NCI-H2029 treated with DMSO at 0.1 percent for 48 hours (cell line): ENCODE results near the gene SH3PXD2B.
"Not testable (repeated sequence)": the region's sequence is repeated elsewhere in the genome, so short reads cannot be mapped to it uniquely, and the experiment has no call there.

Source experiments
- DNase-seq: peaks from one replicate; lab custom pipeline; 2025; lab: John Stamatoyannopoulos, UW

SH3PXD2B gene

DNA sequence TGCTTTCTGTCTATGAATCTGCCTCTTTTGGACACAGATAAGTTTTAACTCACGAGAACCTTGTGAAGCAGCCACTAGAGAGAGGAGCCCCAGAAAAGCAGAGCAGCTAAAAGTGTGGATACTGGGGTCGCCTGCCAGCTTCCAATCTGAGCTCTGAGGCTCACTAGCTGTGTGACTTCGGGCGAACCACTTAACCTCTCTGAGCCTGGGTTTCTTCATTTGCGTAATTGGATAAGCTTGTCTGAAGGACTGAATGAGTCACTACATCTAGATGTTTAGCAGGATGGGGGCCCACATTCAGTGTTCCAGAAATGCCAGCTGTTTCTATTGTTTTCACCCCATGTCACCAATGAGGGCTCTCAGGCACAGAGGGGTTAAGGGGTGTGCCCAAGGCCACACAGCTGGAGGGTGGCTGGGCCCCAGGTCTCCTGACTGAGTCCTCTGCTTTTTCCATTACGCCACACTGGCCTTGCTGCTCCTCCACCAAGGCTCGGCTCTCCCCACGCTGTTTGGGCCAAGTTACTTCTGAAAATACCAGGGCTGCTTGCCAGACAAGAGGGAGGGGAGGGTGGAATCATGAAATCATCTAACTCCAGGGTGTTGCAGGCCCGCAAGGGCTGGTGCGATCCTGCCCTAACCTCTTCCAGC, 36.2 kb downstream of the SH3PXD2B start:
- DNase-seq, result no peak

GRCh38 chr5:172417130-172417841, 37.0 kb downstream of the SH3PXD2B start:
- no peak for DNase-seq

DNA sequence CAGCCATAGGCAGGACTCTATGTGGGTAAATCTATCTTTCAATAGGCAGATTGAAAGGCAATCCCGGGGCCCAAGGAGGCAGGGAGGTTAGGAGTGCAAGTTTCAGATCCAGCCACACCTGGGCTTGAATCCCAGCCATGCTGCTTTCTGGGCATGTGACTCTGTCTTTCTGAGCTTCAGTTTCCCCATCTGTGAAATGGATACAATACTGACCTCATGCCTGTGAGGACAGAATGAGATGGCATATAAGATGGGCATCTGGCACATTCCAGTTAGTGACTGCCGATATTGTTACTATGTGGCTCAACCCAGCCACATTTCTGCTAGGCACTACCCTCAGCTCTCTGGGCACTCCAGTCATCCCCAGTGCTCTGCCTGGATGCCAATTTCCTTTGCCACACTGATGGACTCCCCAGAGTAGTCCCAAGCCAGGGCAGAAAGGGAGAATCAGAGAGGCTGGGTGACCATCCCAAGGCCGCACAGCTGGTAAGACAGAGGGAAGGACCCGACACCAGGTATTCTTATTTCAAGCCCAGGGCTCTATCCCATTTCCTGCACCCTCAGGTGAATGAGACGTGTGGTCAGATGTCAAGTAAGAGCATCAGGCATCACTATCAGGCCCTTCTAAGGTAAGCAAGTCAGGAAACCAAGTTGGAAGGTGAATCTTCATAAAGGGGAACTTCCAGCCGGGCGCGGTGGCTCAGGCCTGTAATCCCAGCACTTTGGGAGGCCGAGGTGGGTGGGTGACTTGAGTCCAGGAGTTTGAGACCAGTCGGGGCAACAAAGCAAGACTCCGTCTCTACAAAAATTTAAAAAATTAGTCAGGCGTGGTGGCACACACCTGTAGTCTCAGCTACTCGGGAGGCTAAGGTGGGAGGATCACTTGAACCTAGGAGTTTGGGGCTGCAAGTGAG, 38.7 kb downstream of the SH3PXD2B start:
- DNase-seq, result no peak

- no peak for DNase-seq
These were observed 39.6 kb downstream of the SH3PXD2B start for GRCh38 chr5:172414531-172415361.

DNA sequence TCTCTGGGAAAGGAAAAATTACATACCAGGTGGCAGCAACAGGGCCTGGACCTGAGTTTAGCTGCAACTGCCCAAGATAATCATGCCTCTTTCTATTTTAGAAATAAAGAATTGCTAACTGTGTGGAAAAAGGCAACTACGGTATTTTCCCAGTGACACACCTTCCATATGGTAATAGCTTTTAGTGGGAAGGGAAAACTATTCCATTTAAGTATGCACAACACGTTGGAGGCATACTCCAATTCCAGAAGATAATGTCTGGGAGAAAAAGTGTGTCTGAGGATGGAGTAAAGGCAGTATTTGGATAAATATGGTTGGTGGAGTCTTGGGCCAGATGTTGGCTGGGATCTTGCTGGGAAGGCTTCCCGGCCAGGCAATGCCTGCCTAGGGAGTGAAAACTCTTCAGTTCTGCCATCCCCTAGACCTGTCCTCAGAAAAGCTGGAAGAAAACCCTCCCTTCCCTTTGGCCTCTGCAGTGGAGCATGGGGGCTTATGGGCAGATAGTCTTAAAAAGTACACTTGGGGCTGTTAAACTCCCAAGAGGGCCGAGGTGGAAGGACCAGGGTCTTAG, 40.6 kb downstream of the SH3PXD2B start:
- DNase-seq, result no peak

- DNase-seq, result no peak
These were observed 41.5 kb downstream of the SH3PXD2B start for GRCh38 chr5:172412724-172413286.

GRCh38 chr5:172411484-172412072, 42.7 kb downstream of the SH3PXD2B start:
- DNase-seq, result no peak

DNA sequence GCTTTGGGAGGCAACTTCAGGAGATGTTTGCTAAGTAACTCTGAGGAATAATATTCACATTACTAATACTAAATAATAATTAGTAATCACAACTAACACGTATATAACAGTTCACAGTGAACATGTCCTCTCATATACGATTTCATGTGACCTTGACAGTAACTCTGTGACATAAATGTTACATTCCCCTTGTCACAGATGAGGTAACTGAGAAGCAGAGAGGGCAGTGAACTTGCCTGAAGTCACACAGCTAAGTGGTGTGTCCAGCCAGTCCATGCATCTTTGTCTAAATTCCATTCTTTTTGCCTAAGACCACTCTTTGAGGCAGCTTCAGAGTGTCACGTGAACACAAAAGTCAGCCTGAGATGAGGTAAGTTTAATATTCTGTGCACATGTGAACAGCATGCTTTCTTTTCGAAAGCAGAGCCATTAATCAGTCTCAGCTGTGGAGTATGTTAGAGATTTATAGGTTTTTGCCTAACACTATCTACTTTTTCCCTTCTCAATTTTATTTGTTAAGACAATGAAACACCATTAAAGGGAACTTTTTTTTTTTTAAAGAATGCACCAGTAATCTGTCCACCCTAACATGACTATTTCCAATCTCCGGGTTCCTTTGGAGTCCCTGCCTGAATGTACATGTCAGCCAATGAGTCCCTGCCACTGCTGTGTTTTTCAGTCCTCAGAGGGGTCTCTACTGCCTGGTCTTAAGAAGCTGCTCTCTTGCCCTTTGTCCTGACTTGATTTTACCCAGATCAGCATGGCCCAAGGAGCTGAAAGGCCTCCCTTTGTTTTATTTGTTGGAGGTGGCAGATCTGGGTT, 43.5 kb downstream of the SH3PXD2B start:
- no peak for DNase-seq

DNA sequence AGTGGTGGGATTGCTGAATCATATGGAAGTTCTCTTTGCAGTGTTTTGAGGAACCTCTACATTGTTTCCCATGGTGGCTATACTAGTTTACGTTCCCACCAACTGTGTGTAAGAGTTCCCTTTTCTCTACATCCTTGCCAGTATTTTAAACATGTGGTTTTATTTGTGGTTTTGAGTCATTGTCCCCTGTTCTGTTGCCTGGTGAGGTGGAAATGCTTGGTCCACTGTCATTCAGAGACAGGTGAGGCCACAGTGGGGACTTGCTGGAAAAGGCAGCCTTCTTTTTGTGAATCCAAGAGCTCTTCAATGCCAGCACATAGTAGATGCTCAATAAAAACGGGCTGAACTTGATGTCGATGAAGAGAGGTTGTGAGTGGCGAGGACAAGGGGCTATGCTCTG, 44.2 kb downstream of the SH3PXD2B start:
- DNase-seq, result no peak

DNA sequence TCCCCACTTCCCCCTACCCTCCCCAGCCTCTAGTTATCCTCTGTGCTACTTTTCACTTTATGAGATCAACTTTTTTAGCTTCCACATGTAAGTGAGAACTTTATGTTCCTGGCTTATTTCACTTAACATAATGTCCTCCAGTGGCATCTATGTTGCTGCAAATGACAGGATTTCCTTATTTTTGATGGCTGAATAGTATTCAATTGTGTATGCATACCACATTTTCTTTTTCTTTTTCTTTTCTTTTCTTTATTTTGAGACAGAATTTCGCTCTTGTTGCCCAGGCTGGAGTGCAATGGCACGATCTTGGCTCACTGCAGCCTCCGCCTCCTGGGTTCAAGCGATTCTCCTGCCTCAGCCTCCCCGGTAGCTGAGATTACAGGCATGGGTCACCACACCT, 44.8 kb downstream of the SH3PXD2B start:
- DNase-seq, result not testable (repeated sequence)

DNA sequence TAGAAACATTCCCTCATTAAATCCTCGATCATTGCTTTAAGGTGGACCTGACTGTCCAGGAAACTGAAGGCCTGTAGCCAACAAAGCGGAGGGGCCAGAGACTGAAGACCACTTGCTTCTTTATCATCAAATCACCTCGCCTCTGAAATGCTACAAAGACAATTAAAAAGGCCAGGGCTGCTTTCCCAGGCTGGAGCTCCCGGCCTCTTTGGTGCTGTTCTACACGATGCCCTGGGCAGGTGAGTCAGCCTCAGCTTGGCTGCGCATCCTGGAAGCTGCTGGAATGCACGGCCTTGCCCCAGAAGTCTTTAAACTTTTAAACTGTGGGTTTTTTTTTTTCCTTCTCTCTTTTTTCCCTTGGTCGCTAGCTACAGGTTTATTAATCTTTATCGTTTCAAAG, 46.5 kb downstream of the SH3PXD2B start:
- DNase-seq, result no peak

- no peak for DNase-seq
These were observed 47.1 kb downstream of the SH3PXD2B start for GRCh38 chr5:172407241-172407691.

- DNase-seq, result no peak
These were observed 48.9 kb downstream of the SH3PXD2B start for GRCh38 chr5:172405226-172406107.

DNA sequence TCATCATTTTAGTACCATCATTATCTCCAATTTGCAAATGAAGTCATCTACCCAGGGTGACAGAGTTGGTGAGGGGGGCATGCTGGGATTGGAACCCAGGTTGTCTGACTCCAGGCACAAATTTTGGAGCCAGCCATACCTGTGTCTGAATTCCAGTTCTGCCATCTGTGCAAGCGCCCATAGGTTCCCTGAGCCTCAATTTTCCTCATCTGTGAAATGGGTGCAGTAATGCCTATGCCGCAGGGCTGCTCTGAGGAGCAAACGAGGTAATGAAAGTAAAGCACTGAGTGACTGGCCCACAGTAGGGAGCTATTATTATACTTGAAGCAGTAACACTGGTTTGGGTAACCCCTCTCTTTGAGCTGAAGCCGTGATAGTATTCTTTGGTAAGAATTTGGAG, 49.6 kb downstream of the SH3PXD2B start:
- no peak for DNase-seq

GRCh38 chr5:172403817-172404216, 50.5 kb downstream of the SH3PXD2B start:
- no peak for DNase-seq

DNA sequence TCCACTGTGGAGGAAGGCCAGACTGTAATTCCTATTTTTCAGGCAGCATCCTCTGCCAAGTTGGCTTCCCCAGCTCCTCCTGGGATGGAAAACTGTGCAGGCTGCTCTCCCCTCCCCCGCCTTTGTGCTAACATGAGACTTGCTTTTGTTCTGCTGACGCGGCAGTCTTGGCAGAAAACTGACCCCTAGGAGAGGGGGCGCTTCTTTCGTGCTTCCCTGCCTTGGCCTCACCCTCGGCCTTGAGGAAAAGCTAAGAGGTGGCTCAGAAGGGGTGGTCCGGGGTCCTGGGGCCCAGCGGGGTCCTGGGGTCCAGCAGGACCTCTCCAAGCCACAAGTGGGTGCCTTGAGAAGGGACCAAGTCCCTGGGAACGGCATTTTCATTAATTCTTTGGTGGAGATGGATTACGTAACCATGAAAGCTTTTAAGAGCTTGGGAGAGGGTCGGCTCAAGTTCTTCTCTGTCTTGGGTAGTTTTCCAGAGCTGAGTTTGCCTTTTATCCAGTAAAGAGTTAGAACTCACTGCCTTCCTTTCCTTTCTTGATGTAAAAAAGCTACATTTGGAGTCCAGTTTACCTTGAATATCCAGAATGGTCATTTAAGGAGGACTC, 51.0 kb downstream of the SH3PXD2B start:
- no peak for DNase-seq

GRCh38 chr5:172402531-172403188, 51.7 kb downstream of the SH3PXD2B start:
- DNase-seq, result no peak

- not testable (repeated sequence) for DNase-seq
These were observed 52.3 kb downstream of the SH3PXD2B start for GRCh38 chr5:172402031-172402430.
